K562 (cell line): Measurements from ENCODE around the gene TBX10. TPM values are rescaled to one million over a fixed set of nuclear protein-coding genes. Genes with fewer than 3 reads are reported as not detected.

ENCODE experiments used
- ATF6 ChIP-seq: sonication (generic); formaldehyde crosslinking; IDR thresholded peaks from 2 replicates; pipeline ENCODE4 v1.4.0; 2020; ENCODE audit warnings: mild to moderate bottlenecking, missing genetic modification reagents
- EWSR1 ChIP-seq: fragments of 450-650 bp; IDR thresholded peaks from 2 replicates; pipeline ENCODE4 v1.6.1; 2018; ENCODE audit warnings: borderline replicate concordance, mild to moderate bottlenecking, low read depth, moderate library complexity; ENCODE audit not compliant: partially characterized antibody
- FOXA1 ChIP-seq: fragments of 450-650 bp; IDR thresholded peaks from 2 replicates; pipeline ENCODE4 v1.6.1; 2016; ENCODE audit warnings: mild to moderate bottlenecking, borderline replicate concordance
- IFI16 ChIP-seq: fragments of 250-450 bp; sonication (Bioruptor Pico); IDR thresholded peaks from 2 replicates; pipeline ENCODE4 v2.1.2; 2022; ENCODE audit warnings: mild to moderate bottlenecking, inconsistent platforms
- MITF ChIP-seq: IDR thresholded peaks from 2 replicates; pipeline ENCODE4 v1.6.1; 2014; ENCODE audit warnings: antibody characterized with exemption
- PHF21A ChIP-seq: fragments of 450-650 bp; IDR thresholded peaks from 2 replicates; pipeline ENCODE4 v1.6.1; 2017; ENCODE audit warnings: low read depth, borderline replicate concordance
- RAD51 ChIP-seq: fragments of 450-650 bp; IDR thresholded peaks from 2 replicates; pipeline ENCODE4 v1.7.1; 2016; ENCODE audit warnings: low read depth, mild to moderate bottlenecking, borderline replicate concordance
- SPI1 ChIP-seq: IDR thresholded peaks from 2 replicates; pipeline ENCODE4 v1.6.1; 2011; ENCODE audit warnings: low read depth, low read length, control low read depth, borderline replicate concordance
- U2AF1 ChIP-seq: fragments of 200-400 bp; formaldehyde crosslinking; optimal IDR thresholded peaks from 2 replicates; pipeline ENCODE3; 2017; ENCODE audit warnings: mild to moderate bottlenecking, low read depth, low read length, moderate library complexity
- ZBTB34 ChIP-seq: fragments of 250-450 bp; sonication (Bioruptor Pico); IDR thresholded peaks from 2 replicates; pipeline ENCODE4 v1.8.0; 2021; ENCODE audit warnings: mild to moderate bottlenecking, moderate library complexity
- ZKSCAN1 ChIP-seq: fragments of 150-350 bp; IDR thresholded peaks from 2 replicates; pipeline ENCODE4 v1.6.1; 2016; ENCODE audit warnings: low read depth, low read length
- ZNF586 ChIP-seq: fragments of 450-650 bp; formaldehyde crosslinking; conservative IDR thresholded peaks from 2 replicates; pipeline ENCODE4 v1.4.0; 2020; ENCODE audit warnings: mild to moderate bottlenecking, moderate library complexity
- ZNF592 ChIP-seq: fragments of 450-650 bp; IDR thresholded peaks from 2 replicates; pipeline ENCODE4 v1.6.1; 2017; ENCODE audit warnings: antibody characterized with exemption, mild to moderate bottlenecking
- ZNF75A ChIP-seq: fragments of 450-650 bp; formaldehyde crosslinking; IDR thresholded peaks from 2 replicates; pipeline ENCODE4 v1.4.0; 2020; ENCODE audit warnings: mild to moderate bottlenecking
- ZNF764 ChIP-seq: fragments of 250-450 bp; sonication (Bioruptor Pico); IDR thresholded peaks from 2 replicates; pipeline ENCODE4 v1.4.0; 2020; ENCODE audit warnings: low read depth, mild to moderate bottlenecking, moderate library complexity
- ZNF778 ChIP-seq: fragments of 450-650 bp; formaldehyde crosslinking; IDR thresholded peaks from 2 replicates; pipeline ENCODE4 v1.4.0; 2020; ENCODE audit warnings: mild to moderate bottlenecking, moderate library complexity
- polyA plus RNA-seq, 8 experiments: library from polyadenylated mRNA; depleted of rRNA in 4 of 8; stranded (reverse) in 5 of 8; unstranded in 3 of 8; fragments of >200 nt; fragmentation: Nextera tagmentation in 2 of 8; fragmentation: Illumina TruSeq in 1 of 8; extraction: Ambion mirVana in 2 of 8; extraction: Trizol in 1 of 8; gene quantifications; 2 replicates each; pipeline versions ENCODE4 v1.2.1 to v1.2.3, GENCODE V29; 2011 to 2014; ENCODE audit warnings: inconsistent platforms in 1 of 8, missing spikeins in 1 of 8
- total RNA-seq, 7 experiments: library from RNA; depleted of rRNA in 6 of 7; stranded (reverse); fragments of >200 nt in 6 of 7; fragmentation: Illumina TruSeq in 2 of 7; extraction: Trizol in 2 of 7; gene quantifications; 2 replicates each; pipeline versions ENCODE4 v1.2.1 to v1.2.3, GENCODE V29; 2011 to 2021; ENCODE audit warnings: low replicate concordance in 1 of 7

The TBX10 gene
- total and polyA plus RNA-seq, 9 of the 15 experiments (the other 6 are each of a cell fraction or from before 2014, with no cell fraction given) = not detected

GRCh38 chr11:67583247-67584204 lies 56.0 kb downstream of the TBX10 start, which contains the start of gene GSTP1 (continued):
- TF ChIP-seq EWSR1 = no peak
- TF ChIP-seq FOXA1 = no peak
- TF ChIP-seq ATF6 (CRISPR knock-in tag) = no peak; the same call in 1 of the 2 replicates
- peak; percentile 39; the same call in 1 of the 2 replicates for TF ChIP-seq ZKSCAN1
- no peak for TF ChIP-seq ZNF778 (CRISPR knock-in tag)
- no peak for TF ChIP-seq PHF21A
- TF ChIP-seq IFI16 = no peak
- peak; percentile 18 for TF ChIP-seq ZNF592
- TF ChIP-seq ZNF764 (CRISPR knock-in tag) = no peak
- TF ChIP-seq MITF = 0 out of 2 replicates have a peak, but pooled peaks have one; percentile 15
- no peak for TF ChIP-seq RAD51
- no peak for TF ChIP-seq ZBTB34
- peak; percentile 87 for TF ChIP-seq ZNF75A
- TF ChIP-seq SPI1 = no peak
- TF ChIP-seq ZNF586 (CRISPR knock-in tag) = no peak
- peak; percentile 85 for TF ChIP-seq U2AF1
